ENCODE measurements around the gene HECW1.

Gene HECW1

DNA sequence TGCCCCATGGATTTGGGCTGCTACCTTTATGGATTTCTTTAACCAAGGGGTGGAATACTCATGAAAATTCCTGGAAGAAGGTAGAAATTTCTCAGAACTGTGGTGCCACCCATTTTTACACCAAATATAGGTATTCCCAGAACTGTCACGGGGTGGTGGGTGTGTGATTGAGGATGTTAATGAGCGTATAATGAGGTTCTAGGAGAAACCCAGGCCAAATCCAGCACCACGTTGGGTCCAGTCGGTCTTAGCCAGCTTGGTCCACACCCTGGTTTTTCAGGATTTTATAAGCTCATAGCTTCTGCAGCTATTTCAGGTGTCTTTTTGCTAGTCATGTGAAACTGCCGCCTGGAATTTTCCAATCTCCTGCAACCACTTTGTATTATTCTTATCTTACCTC is 83.3 kb downstream of the HECW1 start:
- Histone ChIP-seq H4K20me1 (ENCODE audit: insufficient read depth, low read length, poor library complexity, severe bottlenecking) (no peaks in the 10 kb centered on the region), H3K4me2 (ENCODE audit: low read depth, low read length, poor library complexity, severe bottlenecking) (no peak overlapping the region), H3K4me1 (ENCODE audit: insufficient read depth, low read length, poor library complexity, severe bottlenecking) (no peaks in the 10 kb centered on the region), H3K9me3 (ENCODE audit: insufficient read depth, low read depth, low read length) (no peaks in the 10 kb centered on the region), H3K27me3 (ENCODE audit: insufficient read depth, low read length, poor library complexity, severe bottlenecking) (no peaks in the 10 kb centered on the region), H3K9me2 (replicated peaks; ENCODE audit: low read depth, low read length) (no peaks in the 10 kb centered on the region), H2AFZ (ENCODE audit: low read length) (no peak overlapping the region), H3K36me3 (ENCODE audit: insufficient read depth, low read length) (no peaks in the 10 kb centered on the region), H3K4me3 (ENCODE audit: low read length, poor library complexity, severe bottlenecking) (no peak overlapping the region), H3K9ac (ENCODE audit: low read depth, low read length, poor library complexity, severe bottlenecking) (no peak overlapping the region), H3F3A (ENCODE audit: low read depth) (no peaks in the 10 kb centered on the region), H3K79me2 (ENCODE audit: insufficient read depth, low read length) (no peaks in the 10 kb centered on the region)
- no peak for TF ChIP-seq EZH2phosphoT487 (IDR thresholded peaks at IDR 0.05; ENCODE audit: borderline replicate concordance)
- TF ChIP-seq, protein P1, sequence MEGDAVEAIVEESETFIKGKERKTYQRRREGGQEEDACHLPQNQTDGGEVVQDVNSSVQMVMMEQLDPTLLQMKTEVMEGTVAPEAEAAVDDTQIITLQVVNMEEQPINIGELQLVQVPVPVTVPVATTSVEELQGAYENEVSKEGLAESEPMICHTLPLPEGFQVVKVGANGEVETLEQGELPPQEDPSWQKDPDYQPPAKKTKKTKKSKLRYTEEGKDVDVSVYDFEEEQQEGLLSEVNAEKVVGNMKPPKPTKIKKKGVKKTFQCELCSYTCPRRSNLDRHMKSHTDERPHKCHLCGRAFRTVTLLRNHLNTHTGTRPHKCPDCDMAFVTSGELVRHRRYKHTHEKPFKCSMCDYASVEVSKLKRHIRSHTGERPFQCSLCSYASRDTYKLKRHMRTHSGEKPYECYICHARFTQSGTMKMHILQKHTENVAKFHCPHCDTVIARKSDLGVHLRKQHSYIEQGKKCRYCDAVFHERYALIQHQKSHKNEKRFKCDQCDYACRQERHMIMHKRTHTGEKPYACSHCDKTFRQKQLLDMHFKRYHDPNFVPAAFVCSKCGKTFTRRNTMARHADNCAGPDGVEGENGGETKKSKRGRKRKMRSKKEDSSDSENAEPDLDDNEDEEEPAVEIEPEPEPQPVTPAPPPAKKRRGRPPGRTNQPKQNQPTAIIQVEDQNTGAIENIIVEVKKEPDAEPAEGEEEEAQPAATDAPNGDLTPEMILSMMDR (conservative IDR thresholded peaks at IDR 0.05; ENCODE audit: low read length), result no peak

DNA sequence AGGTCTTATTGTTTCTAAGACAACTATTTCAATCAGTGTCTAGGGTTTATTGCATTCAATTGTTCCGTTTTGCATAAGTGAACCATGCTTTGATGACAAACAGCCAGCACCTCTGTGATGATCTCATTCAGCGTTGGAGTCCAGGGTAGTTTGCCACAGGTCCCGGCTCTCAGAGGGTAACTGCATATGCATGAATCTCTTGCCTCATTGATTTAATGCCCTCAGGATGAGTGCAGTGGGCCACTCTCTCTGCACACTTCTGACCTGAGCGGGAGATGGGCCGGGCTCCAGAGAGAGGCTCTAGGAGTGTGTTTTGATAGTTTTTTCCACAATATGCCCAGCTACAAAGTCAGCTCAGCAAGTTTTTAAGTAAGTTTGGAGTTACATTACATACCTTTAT is 83.9 kb downstream of the HECW1 start:
- no peaks in the 10 kb centered on the region for H3K9me2 ChIP-seq (replicated peaks; ENCODE audit: low read depth, low read length)

DNA sequence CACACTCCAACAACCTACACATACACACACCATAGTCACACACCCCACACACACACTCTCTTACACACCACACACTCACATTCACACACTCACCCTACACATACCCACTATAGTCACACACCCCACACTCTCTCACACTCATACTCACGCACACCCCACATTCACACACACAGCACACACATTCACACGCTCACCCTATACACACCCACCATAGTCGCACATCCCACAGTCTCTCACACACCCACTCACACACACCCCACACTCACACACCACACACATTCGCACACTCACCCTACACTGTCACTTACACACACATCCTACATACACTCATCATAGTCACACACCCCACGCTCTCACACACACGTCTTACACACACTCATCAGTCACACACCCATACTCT is 85.6 kb downstream of the HECW1 start:
- Histone ChIP-seq H2AFZ (ENCODE audit: low read length) (no peak overlapping the region), H3K4me1 (ENCODE audit: insufficient read depth, low read length, poor library complexity, severe bottlenecking) (no peaks in the 10 kb centered on the region), H3K9ac (ENCODE audit: low read depth, low read length, poor library complexity, severe bottlenecking) (no peak overlapping the region), H3K4me3 (ENCODE audit: low read length, poor library complexity, severe bottlenecking) (no peak overlapping the region), H4K20me1 (ENCODE audit: insufficient read depth, low read length, poor library complexity, severe bottlenecking) (no peaks in the 10 kb centered on the region), H3K27me3 (ENCODE audit: insufficient read depth, low read length, poor library complexity, severe bottlenecking) (no peaks in the 10 kb centered on the region), H3K4me2 (ENCODE audit: low read depth, low read length, poor library complexity, severe bottlenecking) (no peak overlapping the region), H3K9me2 (replicated peaks; ENCODE audit: low read depth, low read length) (no peaks in the 10 kb centered on the region), H3F3A (ENCODE audit: low read depth) (no peaks in the 10 kb centered on the region), H3K36me3 (ENCODE audit: insufficient read depth, low read length) (no peaks in the 10 kb centered on the region), H3K9me3 (ENCODE audit: insufficient read depth, low read depth, low read length) (no peaks in the 10 kb centered on the region), H3K79me2 (ENCODE audit: insufficient read depth, low read length) (no peaks in the 10 kb centered on the region)
- TF ChIP-seq, protein P1 (conservative IDR thresholded peaks at IDR 0.05; ENCODE audit: low read length), result no peak
- TF ChIP-seq EZH2phosphoT487 (IDR thresholded peaks at IDR 0.05; ENCODE audit: borderline replicate concordance), result no peak

More for the DNA sequence above, 83.9 kb downstream of the HECW1 start:
- Histone ChIP-seq H3K36me3 (ENCODE audit: insufficient read depth, low read length) (no peaks in the 10 kb centered on the region), H3K9ac (ENCODE audit: low read depth, low read length, poor library complexity, severe bottlenecking) (no peak overlapping the region), H3K4me2 (ENCODE audit: low read depth, low read length, poor library complexity, severe bottlenecking) (no peak overlapping the region), H2AFZ (ENCODE audit: low read length) (no peak overlapping the region), H3F3A (ENCODE audit: low read depth) (no peaks in the 10 kb centered on the region), H3K79me2 (ENCODE audit: insufficient read depth, low read length) (no peaks in the 10 kb centered on the region), H3K9me3 (ENCODE audit: insufficient read depth, low read depth, low read length) (no peaks in the 10 kb centered on the region), H3K4me1 (ENCODE audit: insufficient read depth, low read length, poor library complexity, severe bottlenecking) (no peaks in the 10 kb centered on the region), H4K20me1 (ENCODE audit: insufficient read depth, low read length, poor library complexity, severe bottlenecking) (no peaks in the 10 kb centered on the region), H3K27me3 (ENCODE audit: insufficient read depth, low read length, poor library complexity, severe bottlenecking) (no peaks in the 10 kb centered on the region), H3K4me3 (ENCODE audit: low read length, poor library complexity, severe bottlenecking) (no peak overlapping the region)
- TF ChIP-seq, protein P1 (conservative IDR thresholded peaks at IDR 0.05; ENCODE audit: low read length), result no peak
- no peak for TF ChIP-seq EZH2phosphoT487 (IDR thresholded peaks at IDR 0.05; ENCODE audit: borderline replicate concordance)
